Activated naive CD8-positive, alpha-beta T cell (primary cell): ENCODE results near the gene ARHGEF10L.
"Not testable (repeated sequence)": the region's sequence is repeated elsewhere in the genome, so short reads cannot be mapped to it uniquely, and the experiment has no call there.

Experiments used
- H3K27ac Mint-ChIP-seq: one replicate; pipeline ENCODE4 v1.8.0; 2021; ENCODE audit warnings: mixed read lengths
- H3K27me3 Mint-ChIP-seq: one replicate; pipeline ENCODE4 v1.8.0; 2021; ENCODE audit warnings: mixed read lengths
- H3K36me3 Mint-ChIP-seq: one replicate; pipeline ENCODE4 v1.8.0; 2021; ENCODE audit warnings: mixed read lengths
- H3K4me1 Mint-ChIP-seq: one replicate; pipeline ENCODE4 v1.8.0; 2021; ENCODE audit warnings: low read depth, mixed read lengths
- H3K4me3 Mint-ChIP-seq: one replicate; pipeline ENCODE4 v1.8.0; 2021; ENCODE audit warnings: mild to moderate bottlenecking, mixed read lengths
- H3K9me3 Mint-ChIP-seq: one replicate; pipeline ENCODE4 v1.8.0; 2021; ENCODE audit warnings: low read depth, mixed read lengths

The ARHGEF10L gene

DNA sequence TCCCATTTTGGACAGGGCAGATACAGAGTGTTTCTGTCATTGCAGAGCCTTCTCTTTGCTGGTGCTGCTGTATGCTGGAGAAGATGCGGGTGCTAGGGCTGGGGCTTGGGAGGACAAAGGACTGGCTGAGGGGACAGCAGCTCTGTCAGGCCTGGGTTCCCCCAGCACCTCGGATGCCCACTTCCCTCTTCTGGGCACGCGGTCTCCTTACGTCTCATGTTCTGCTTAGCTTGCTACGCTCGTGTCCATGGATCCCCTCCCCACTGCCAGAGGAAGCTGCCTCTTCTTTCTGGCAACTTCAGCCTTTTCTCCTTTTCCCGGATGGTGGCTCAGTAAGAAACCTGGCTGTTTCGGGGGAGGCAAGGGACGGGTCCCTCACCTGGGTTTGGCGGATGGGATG lies 75.7 kb downstream of the ARHGEF10L start:
- H3K4me1 Mint-ChIP-seq, result no peaks in the 10 kb centered on the region
- no peak overlapping the region for H3K27ac Mint-ChIP-seq
- no peaks in the 10 kb centered on the region for H3K27me3 Mint-ChIP-seq
- no peaks in the 10 kb centered on the region for H3K9me3 Mint-ChIP-seq
- no peaks in the 10 kb centered on the region for H3K36me3 Mint-ChIP-seq
- H3K4me3 Mint-ChIP-seq, result no peak overlapping the region

- Mint-ChIP-seq H3K36me3 (no peaks in the 10 kb centered on the region), H3K9me3 (no peaks in the 10 kb centered on the region), H3K4me3 (no peak overlapping the region), H3K27ac (no peak overlapping the region), H3K27me3 (no peaks in the 10 kb centered on the region), H3K4me1 (no peaks in the 10 kb centered on the region)
These were observed 76.5 kb downstream of the ARHGEF10L start for GRCh38 chr1:17615959-17616358.

DNA sequence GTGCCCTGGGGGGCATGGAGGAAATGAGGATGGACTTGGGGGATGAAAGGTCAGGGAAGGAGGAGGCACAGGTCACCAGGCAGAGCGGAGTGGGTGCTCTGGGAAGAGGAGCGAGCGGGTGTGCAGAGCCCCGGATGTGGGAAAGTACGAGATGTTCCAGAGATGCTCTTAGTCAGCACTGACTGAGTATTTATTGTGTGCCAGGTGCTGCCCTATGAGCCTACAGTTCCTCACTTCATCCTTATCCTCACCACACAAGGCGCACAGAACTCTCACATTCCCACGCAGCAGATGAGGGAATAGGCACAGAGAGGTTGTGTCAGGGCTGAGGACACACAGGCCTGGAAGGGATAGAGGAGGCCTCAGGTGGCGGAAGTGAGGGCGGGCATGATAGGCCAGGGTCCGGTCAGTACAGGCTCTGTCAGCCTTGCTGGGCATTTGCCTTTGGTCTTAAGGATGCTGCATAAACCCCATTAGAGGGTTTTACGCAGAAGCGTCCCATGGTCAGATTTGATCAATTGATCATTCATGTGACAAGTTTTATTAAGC lies 77.3 kb downstream of the ARHGEF10L start:
- H3K9me3 Mint-ChIP-seq, result no peaks in the 10 kb centered on the region
- no peaks in the 10 kb centered on the region for H3K36me3 Mint-ChIP-seq
- H3K4me1 Mint-ChIP-seq, result no peaks in the 10 kb centered on the region
- H3K4me3 Mint-ChIP-seq, result no peak overlapping the region
- no peaks in the 10 kb centered on the region for H3K27me3 Mint-ChIP-seq
- H3K27ac Mint-ChIP-seq, result no peak overlapping the region

DNA sequence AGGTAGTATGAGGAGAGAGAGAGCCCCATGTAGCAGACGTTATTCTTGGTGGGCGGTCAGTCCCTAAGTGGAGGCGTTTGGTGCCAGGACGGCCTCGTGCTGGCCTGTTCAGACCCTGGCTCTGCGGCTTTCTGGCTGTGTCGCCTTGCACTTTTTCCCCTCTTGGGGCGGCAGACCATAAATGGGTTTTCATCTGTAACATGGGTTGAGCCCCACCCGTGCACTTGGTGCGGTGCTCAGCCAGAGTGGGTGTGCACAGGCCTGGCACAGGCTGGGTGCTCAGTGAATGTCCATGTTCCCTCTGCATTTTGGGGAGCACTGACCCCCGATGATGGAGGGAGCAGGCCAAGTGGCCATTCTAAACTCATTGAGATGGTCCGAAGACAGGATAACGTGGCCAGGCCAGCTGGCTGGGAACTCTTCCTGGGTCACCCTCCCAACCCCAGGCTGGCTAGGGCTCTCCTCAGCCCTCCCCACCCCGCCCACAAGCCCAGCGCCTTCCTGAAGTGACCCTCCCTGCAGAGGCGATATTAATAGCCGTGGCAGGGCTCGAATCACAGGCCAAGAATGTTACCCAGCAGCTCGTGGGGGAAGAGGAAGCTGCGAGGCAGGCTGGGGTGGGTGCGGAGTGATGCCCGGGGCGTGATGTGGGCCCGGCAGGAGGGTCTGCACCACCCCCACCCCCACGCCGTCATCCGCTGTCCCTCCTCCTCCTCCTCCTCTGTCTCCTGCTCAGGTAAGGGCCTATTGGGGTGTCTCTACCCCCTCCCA lies 78.5 kb downstream of the ARHGEF10L start:
- Mint-ChIP-seq H3K4me3 (no peak overlapping the region), H3K36me3 (no peaks in the 10 kb centered on the region)

GRCh38 chr1:17618558-17619247 lies 79.2 kb downstream of the ARHGEF10L start:
- H3K27ac Mint-ChIP-seq, result no peak overlapping the region
- no peaks in the 10 kb centered on the region for H3K9me3 Mint-ChIP-seq
- H3K4me1 Mint-ChIP-seq, result no peaks in the 10 kb centered on the region
- H3K27me3 Mint-ChIP-seq, result no peaks in the 10 kb centered on the region
- no peaks in the 10 kb centered on the region for H3K36me3 Mint-ChIP-seq
- no peak overlapping the region for H3K4me3 Mint-ChIP-seq

More for the DNA sequence above, 78.5 kb downstream of the ARHGEF10L start:
- Mint-ChIP-seq H3K9me3 (no peaks in the 10 kb centered on the region), H3K27me3 (no peaks in the 10 kb centered on the region), H3K4me1 (no peaks in the 10 kb centered on the region), H3K27ac (no peak overlapping the region)

- Mint-ChIP-seq H3K27ac (no peak overlapping the region), H3K36me3 (no peaks in the 10 kb centered on the region), H3K4me3 (no peak overlapping the region), H3K4me1 (no peaks in the 10 kb centered on the region), H3K9me3 (no peaks in the 10 kb centered on the region), H3K27me3 (no peaks in the 10 kb centered on the region)
These were observed 81.0 kb downstream of the ARHGEF10L start for GRCh38 chr1:17620448-17620847.

DNA sequence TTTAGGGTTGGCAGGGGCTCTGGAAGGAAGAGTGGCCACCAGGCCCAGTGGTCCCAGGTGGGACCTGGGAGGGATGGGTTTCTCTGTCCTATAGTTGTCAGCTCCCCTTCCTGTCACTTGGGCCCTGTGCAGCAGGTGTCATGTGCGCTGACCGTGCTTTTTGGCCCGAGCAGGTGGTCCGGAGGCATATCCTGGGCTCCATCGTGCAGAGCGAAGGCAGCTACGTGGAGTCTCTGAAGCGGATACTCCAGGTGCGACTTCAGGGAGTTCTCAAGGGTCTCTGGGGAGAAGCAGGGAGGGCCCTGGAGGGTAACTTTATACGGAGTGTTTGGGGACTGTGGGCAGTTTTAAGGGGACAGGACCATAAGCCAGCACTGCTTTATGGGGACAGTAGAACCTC lies 82.2 kb downstream of the ARHGEF10L start:
- H3K27ac Mint-ChIP-seq, result no peak overlapping the region
- no peaks in the 10 kb centered on the region for H3K4me1 Mint-ChIP-seq
- no peaks in the 10 kb centered on the region for H3K27me3 Mint-ChIP-seq
- H3K9me3 Mint-ChIP-seq, result no peaks in the 10 kb centered on the region
- no peak overlapping the region for H3K4me3 Mint-ChIP-seq
- H3K36me3 Mint-ChIP-seq, result no peaks in the 10 kb centered on the region

DNA sequence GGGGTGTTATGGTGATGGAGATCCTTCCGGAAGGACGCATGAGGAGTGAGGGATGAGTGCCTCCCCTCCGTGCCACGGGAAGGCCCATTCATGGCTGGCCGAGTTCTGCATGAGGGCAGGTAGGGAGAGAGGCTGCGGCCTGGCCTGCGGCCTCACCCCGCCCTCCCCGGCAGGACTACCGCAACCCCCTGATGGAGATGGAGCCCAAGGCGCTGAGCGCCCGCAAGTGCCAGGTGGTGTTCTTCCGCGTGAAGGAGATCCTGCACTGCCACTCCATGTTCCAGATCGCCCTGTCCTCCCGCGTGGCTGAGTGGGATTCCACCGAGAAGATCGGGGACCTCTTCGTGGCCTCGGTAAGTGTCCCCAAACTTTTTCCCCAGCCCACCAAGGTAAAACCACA lies 83.3 kb downstream of the ARHGEF10L start:
- no peaks in the 10 kb centered on the region for H3K4me1 Mint-ChIP-seq
- no peaks in the 10 kb centered on the region for H3K9me3 Mint-ChIP-seq
- no peak overlapping the region for H3K27ac Mint-ChIP-seq
- no peak overlapping the region for H3K4me3 Mint-ChIP-seq
- no peaks in the 10 kb centered on the region for H3K36me3 Mint-ChIP-seq
- no peaks in the 10 kb centered on the region for H3K27me3 Mint-ChIP-seq

DNA sequence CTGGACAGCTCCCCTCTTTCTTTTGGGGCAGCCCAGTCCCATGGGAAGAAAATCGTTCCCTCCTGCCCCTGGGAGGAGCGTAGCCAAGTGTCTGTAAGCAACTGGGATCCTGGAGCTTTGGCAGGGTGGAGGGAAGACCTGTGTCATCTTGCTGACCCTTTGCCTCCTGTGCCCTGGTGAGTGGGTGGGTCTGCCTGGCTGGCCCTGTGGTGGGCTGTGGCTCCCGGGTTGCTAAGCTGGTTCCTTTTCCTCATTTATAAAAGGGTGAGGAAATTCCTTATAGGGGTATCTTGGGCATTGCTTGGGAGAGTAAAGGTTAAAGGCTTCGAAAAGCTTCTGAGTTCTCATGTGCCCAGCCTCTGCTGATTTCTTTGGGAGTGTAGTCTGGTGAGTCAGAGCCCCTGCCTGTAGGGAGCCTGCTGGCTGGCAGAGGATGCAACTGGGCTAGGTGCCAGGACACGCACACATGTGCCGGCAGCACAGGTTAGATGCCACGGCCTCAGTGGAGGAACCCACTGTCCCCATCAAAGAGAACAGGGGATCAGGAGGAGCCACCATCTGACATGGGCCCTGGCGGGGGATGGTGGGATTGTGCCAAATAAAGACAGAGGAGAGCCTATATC lies 85.2 kb downstream of the ARHGEF10L start:
- H3K4me1 Mint-ChIP-seq, result no peaks in the 10 kb centered on the region
- H3K4me3 Mint-ChIP-seq, result no peak overlapping the region
- no peaks in the 10 kb centered on the region for H3K27me3 Mint-ChIP-seq
- H3K36me3 Mint-ChIP-seq, result no peaks in the 10 kb centered on the region
- no peaks in the 10 kb centered on the region for H3K9me3 Mint-ChIP-seq
- H3K27ac Mint-ChIP-seq, result no peak overlapping the region

DNA sequence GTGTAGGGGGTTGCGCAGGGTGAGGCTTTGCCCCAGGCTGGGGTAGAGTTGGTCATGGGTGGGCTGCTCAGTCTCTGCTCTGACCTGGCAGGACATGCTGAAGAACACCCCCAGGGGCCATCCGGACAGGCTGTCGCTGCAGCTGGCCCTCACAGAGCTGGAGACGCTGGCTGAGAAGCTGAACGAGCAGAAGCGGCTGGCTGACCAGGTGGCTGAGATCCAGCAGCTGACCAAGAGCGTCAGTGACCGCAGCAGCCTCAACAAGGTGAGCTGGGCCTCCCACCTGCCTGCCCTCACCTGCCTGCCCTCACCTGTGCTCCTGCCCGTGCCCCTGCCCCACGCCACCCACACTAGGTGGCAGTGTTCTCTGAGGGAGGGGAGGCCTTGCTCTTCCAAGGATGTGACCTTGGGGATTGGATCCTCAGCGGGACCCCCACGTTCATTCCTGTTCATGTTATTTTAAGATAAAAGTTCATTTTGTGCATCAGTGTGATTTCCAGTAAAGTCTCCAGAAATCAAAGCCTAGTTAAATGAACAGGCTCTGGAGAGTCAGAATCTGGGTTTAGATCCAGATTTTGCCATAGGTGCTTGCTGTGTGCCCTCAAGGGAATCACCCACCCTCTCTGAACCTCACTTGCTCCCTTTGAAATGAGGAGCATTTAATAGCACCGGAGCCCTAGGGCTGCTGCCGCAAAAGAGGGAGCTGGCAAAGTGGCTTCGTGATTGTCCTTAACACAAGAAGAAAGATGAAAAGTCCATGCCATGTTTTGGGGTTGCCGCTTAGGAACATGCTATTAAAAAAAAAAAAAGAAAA lies 87.9 kb downstream of the ARHGEF10L start:
- no peak overlapping the region for H3K4me3 Mint-ChIP-seq
- no peaks in the 10 kb centered on the region for H3K27me3 Mint-ChIP-seq
- H3K27ac Mint-ChIP-seq, result no peak overlapping the region
- no peaks in the 10 kb centered on the region for H3K4me1 Mint-ChIP-seq
- no peaks in the 10 kb centered on the region for H3K36me3 Mint-ChIP-seq
- H3K9me3 Mint-ChIP-seq, result no peaks in the 10 kb centered on the region

- not testable (repeated sequence) for H3K27me3 Mint-ChIP-seq, H3K9me3 Mint-ChIP-seq, H3K27ac Mint-ChIP-seq, H3K4me3 Mint-ChIP-seq, H3K4me1 Mint-ChIP-seq, H3K36me3 Mint-ChIP-seq
These were observed 89.5 kb downstream of the ARHGEF10L start for GRCh38 chr1:17629046-17629445.

DNA sequence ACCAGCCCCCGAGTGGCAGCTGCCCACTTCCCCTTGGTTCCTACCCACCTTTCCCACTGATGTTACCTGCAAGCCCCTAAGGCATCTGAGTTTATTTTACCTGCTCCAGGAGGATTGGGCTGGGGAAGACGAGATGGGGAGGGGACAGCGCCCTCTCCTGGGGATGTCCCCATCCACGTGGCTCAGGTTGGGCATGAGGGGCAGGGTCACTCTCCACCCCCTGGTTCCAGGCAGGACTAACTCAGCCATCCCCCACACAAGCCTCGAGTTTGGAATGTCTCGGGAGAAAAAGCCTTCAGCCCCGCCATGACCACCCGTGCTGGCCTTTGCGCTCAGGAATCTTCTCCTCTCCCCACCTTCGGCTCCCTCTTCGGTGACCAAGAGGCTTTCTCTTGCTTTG lies 90.0 kb downstream of the ARHGEF10L start:
- Mint-ChIP-seq H3K9me3 (no peaks in the 10 kb centered on the region), H3K4me3 (no peak overlapping the region), H3K27ac (no peak overlapping the region), H3K27me3 (no peaks in the 10 kb centered on the region), H3K4me1 (no peaks in the 10 kb centered on the region), H3K36me3 (no peaks in the 10 kb centered on the region)

DNA sequence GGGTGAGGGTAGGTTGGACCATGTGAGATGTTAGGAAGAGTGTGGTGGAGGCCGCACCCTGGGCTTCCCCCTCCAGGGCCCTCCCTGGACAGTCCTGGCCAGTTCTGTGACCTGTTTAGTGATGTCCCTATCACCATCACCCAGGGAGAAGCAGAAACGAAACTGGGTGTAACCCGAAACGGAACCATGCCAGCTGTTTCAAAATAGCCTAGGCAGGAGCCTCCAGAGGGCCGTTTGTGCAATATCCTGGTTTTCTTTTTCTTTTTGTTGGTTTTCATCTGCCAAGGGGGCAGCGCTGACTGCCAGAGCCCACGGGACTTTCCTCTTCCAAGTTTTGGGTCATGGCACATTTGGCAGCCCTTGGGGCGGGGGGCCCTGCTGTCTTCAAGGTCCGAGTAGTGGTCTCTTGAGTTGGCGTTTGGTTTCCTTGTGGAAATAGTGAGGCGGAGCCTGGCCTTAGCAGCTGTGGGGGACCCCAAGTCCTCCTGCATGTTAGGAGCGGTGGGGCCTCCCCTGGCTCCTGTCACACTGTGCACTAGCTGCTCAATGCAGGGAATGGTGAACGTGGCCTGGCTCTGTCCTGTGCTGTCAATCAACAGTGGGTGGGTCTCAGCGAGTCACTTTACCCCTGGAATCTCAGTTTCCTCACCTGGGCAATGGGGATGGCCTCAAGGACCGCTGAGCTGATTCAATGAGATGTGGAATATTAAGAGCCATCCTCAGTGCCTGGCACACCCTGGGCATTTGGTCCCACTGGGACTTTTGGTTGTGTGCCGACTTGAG lies 90.7 kb downstream of the ARHGEF10L start:
- Mint-ChIP-seq H3K36me3 (no peaks in the 10 kb centered on the region), H3K27ac (no peak overlapping the region), H3K9me3 (no peaks in the 10 kb centered on the region), H3K4me3 (no peak overlapping the region), H3K27me3 (no peaks in the 10 kb centered on the region), H3K4me1 (no peaks in the 10 kb centered on the region)

GRCh38 chr1:17630986-17631385 lies 91.5 kb downstream of the ARHGEF10L start:
- Mint-ChIP-seq H3K27me3 (no peaks in the 10 kb centered on the region), H3K36me3 (no peaks in the 10 kb centered on the region), H3K4me1 (no peaks in the 10 kb centered on the region), H3K27ac (no peak overlapping the region), H3K4me3 (no peak overlapping the region), H3K9me3 (no peaks in the 10 kb centered on the region)
